GM12873 (cell line): ENCODE data around the gene BHLHE40.

Experiments used
- TF ChIP-seq, protein P1 (sequence below): IDR thresholded peaks from 2 replicates; pipeline ENCODE4 v1.5.1; 2012; ENCODE audit warnings: low read depth, mild to moderate bottlenecking, moderate library complexity, low read length, control low read depth; ENCODE audit not compliant: insufficient read depth; ENCODE audit errors: missing control alignments

The BHLHE40 gene

GRCh38 chr3:5029715-5030114 is 50.5 kb downstream of the BHLHE40 start:
- TF ChIP-seq, protein P1, sequence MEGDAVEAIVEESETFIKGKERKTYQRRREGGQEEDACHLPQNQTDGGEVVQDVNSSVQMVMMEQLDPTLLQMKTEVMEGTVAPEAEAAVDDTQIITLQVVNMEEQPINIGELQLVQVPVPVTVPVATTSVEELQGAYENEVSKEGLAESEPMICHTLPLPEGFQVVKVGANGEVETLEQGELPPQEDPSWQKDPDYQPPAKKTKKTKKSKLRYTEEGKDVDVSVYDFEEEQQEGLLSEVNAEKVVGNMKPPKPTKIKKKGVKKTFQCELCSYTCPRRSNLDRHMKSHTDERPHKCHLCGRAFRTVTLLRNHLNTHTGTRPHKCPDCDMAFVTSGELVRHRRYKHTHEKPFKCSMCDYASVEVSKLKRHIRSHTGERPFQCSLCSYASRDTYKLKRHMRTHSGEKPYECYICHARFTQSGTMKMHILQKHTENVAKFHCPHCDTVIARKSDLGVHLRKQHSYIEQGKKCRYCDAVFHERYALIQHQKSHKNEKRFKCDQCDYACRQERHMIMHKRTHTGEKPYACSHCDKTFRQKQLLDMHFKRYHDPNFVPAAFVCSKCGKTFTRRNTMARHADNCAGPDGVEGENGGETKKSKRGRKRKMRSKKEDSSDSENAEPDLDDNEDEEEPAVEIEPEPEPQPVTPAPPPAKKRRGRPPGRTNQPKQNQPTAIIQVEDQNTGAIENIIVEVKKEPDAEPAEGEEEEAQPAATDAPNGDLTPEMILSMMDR = no peak

DNA sequence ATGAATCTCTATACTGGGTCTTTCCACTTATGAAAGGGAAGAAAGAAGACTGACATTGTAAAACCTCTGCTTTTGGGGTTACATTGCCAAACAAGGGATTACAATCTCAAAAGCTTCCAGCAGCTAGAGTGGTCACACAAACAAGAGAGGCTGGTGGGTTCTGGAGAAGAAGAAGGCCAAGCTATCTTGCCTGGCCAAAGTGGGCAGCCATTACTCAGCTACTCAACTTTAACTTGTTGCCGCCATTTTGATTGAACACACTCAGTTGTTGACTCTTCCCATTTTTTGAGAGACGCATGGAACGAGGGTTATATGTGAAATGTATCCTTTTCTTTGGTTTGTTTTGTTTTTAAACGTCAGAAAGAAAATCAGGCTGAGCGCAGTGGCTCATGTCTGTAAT is 50.9 kb downstream of the BHLHE40 start:
- TF ChIP-seq, protein P1 = no peak

- TF ChIP-seq, protein P1 = no peak
These were observed 53.6 kb downstream of the BHLHE40 start for GRCh38 chr3:5032844-5033243.
